Thyroid gland (tissue), 4 donors: Measurements from ENCODE around the gene NCF2. TPM values are rescaled to one million over a fixed set of nuclear protein-coding genes. Genes with fewer than 3 reads are reported as not detected.

ENCODE experiments used
- DNase-seq, 2 donors: peaks; one replicate each; pipeline ENCODE4 v3.0.0-alpha.2; 2019
- H3K27ac ChIP-seq, 3 donors: fragments of 200-600 bp; sonication (generic); 1 replicate in 2 of 3; 2 replicates in 1 of 3; pipeline ENCODE4 v1.5.1; 2016 to 2019; ENCODE audit warnings: mild to moderate bottlenecking in 1 of 3, moderate library complexity in 1 of 3
- H3K27me3 ChIP-seq: fragments of 200-600 bp; sonication (generic); one replicate; pipeline ENCODE4 v1.5.1; 2019
- H3K36me3 ChIP-seq, 2 donors: fragments of 200-600 bp; sonication (generic); one replicate each; pipeline ENCODE4 v1.5.1; 2016 to 2019
- H3K4me1 ChIP-seq, 2 donors: fragments of 200-600 bp; sonication (generic); one replicate each; pipeline ENCODE4 v1.5.1; 2017 to 2019
- H3K4me3 ChIP-seq, 3 donors: fragments of 200-600 bp; sonication (generic); replicated peaks in 1 of 3; 1 replicate in 2 of 3; 2 replicates in 1 of 3; pipeline ENCODE4 v1.5.1; 2016; ENCODE audit warnings: mild to moderate bottlenecking in 1 of 3
- H3K9me3 ChIP-seq: fragments of 200-600 bp; sonication (generic); one replicate; pipeline ENCODE4 v1.5.1; 2017
- POLR2A ChIP-seq, 2 donors: fragments of 450-650 bp; IDR thresholded peaks; one replicate each; pipeline ENCODE4 v1.6.1; 2017; ENCODE audit warnings: antibody characterized with exemption in 2 of 2, mild to moderate bottlenecking in 2 of 2, moderate library complexity in 1 of 2
- WGBS, 2 donors: methylation state at CpG; one replicate each; pipeline ENCODE4 v1.1.5; 2017; 5-methylcytosine and 5-hydroxymethylcytosine counted together
- intact Hi-C: fragments of 100-400 bp; cut with DNase I; formaldehyde crosslinking; loops from one replicate; pipeline ENCODE4 v1.15.1; 2023
- total RNA-seq, 4 donors: library from RNA; depleted of rRNA; stranded (reverse); fragments of >200 nt; gene quantifications; one replicate each; pipeline ENCODE4 v1.2.3, GENCODE V29; 2016
- TF ChIP-seq, protein P1 (sequence below), 6 experiments: fragments of 200-600 bp in 3 of 6; fragments of 450-650 bp in 3 of 6; sonication (generic) in 3 of 6; IDR thresholded peaks; one replicate each; pipeline ENCODE4 v1.5.1; 2016 to 2019; ENCODE audit warnings: antibody characterized with exemption in 6 of 6, mild to moderate bottlenecking in 2 of 6, inconsistent platforms in 1 of 6, moderate library complexity in 1 of 6

NCF2 gene
- total RNA-seq, 4 donors from 2014 or later: 3.5 to 9.8 (median 4.5) TPM

DNA sequence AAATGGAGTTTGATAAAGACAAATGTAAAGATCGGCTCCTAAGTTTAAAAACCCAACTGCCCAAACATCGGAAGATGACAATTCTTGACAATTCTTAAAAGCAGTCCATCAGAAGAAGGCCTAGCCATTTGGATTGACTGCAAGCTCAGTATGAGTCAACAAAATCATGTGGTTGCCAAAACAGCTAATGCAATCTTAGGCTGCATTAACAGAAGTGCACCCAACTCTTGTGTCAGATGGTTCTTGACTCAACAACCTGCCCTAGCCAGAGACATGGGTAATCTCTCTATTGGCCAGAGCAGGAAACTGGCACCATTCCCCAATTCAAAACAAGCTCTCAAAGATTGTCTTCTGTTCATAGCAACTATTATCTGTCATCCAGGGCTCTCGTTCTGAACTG, 9.9 kb upstream of the NCF2 start:
- no peak for DNase-seq
- Histone ChIP-seq H3K36me3 (no peaks in the 10 kb centered on the region), H3K4me1 (no peaks in the 10 kb centered on the region), H3K9me3 (no peaks in the 10 kb centered on the region), H3K4me3 (no peak overlapping the region), H3K27me3 (no peaks in the 10 kb centered on the region), H3K27ac (no peak overlapping the region)
- WGBS, 2 donors: 86 to 89% methylated on average over 3 of the region's 3 CpGs
- TF ChIP-seq POLR2A (IDR thresholded peaks at IDR 0.05): no peak
- TF ChIP-seq, protein P1, sequence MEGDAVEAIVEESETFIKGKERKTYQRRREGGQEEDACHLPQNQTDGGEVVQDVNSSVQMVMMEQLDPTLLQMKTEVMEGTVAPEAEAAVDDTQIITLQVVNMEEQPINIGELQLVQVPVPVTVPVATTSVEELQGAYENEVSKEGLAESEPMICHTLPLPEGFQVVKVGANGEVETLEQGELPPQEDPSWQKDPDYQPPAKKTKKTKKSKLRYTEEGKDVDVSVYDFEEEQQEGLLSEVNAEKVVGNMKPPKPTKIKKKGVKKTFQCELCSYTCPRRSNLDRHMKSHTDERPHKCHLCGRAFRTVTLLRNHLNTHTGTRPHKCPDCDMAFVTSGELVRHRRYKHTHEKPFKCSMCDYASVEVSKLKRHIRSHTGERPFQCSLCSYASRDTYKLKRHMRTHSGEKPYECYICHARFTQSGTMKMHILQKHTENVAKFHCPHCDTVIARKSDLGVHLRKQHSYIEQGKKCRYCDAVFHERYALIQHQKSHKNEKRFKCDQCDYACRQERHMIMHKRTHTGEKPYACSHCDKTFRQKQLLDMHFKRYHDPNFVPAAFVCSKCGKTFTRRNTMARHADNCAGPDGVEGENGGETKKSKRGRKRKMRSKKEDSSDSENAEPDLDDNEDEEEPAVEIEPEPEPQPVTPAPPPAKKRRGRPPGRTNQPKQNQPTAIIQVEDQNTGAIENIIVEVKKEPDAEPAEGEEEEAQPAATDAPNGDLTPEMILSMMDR (IDR thresholded peaks at IDR 0.05): no peak
- intact Hi-C loops: no loop called here

DNA sequence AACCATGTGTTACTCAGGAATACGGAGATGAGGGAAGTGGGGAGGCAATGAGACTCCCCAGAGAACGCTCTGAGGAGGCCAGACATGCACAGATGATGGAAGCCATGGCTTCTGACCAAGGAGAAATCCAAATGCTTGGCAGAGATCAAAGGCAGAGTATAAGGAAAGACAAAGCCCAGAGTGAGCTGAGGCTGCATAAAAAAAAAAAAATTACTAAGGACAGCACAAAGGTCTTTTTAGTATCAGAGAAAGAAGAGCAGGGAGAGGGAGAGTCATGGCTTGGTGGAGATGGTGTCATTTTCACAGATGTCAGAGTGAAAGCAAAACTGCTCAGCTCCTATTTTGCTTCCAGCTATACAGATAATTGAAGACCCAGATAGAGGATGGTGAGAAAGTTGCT, 8.1 kb upstream of the NCF2 start:
- H3K4me3 ChIP-seq: no peak overlapping the region
- DNase-seq: no peak
- no peak overlapping the region for H3K27ac ChIP-seq
- intact Hi-C loops: no loop called here
- H3K36me3 ChIP-seq: no peaks in the 10 kb centered on the region
- 69 to 74% methylated on average over 2 of the region's 2 CpGs for WGBS, 2 donors
- no peaks in the 10 kb centered on the region for H3K9me3 ChIP-seq
- H3K4me1 ChIP-seq: no peaks in the 10 kb centered on the region
- no peaks in the 10 kb centered on the region for H3K27me3 ChIP-seq
- TF ChIP-seq POLR2A (IDR thresholded peaks at IDR 0.05): no peak
- TF ChIP-seq, protein P1 (IDR thresholded peaks at IDR 0.05): no peak

GRCh38 chr1:183597656-183598347, 7.5 kb upstream of the NCF2 start:
- Histone ChIP-seq H3K36me3 (no peaks in the 10 kb centered on the region), H3K27ac (no peak overlapping the region), H3K9me3 (no peaks in the 10 kb centered on the region), H3K4me1 (no peaks in the 10 kb centered on the region), H3K4me3 (no peak overlapping the region), H3K27me3 (no peaks in the 10 kb centered on the region)
- WGBS, 2 donors: 78 to 92% methylated on average over 5 of the region's 5 CpGs
- intact Hi-C loops: no loop called here
- TF ChIP-seq POLR2A (IDR thresholded peaks at IDR 0.05): no peak
- TF ChIP-seq, protein P1 (IDR thresholded peaks at IDR 0.05): no peak
- no peak for DNase-seq

- 89 to 93% methylated on average over 5 of the region's 5 CpGs for WGBS, 2 donors
Observed at GRCh38 chr1:183596500-183596899, 6.2 kb upstream of the NCF2 start.

DNA sequence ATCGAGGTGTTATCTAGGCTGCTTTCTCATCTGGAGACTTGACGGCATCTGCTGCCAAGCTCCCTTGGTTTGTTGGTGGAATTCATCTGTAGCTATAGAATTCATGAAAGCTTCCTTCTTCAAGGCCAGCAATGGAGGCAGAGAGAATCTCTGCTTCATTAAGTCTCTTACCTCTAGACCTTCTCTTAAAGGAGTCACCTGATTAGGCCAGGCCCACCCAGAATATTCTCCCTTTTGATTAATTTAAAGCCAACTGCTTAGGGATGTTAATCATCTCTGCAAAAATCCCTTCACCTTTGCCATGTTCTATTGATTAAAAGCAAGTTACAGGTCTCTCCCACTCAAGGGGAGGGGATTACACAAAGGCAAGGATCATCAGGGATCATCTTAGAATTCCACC, 5.3 kb upstream of the NCF2 start:
- Histone ChIP-seq H3K27me3 (no peaks in the 10 kb centered on the region), H3K36me3 (no peaks in the 10 kb centered on the region), H3K27ac (no peak overlapping the region), H3K4me3 (no peak overlapping the region), H3K9me3 (no peaks in the 10 kb centered on the region), H3K4me1 (no peaks in the 10 kb centered on the region)
- 94 to 96% methylated on average over 2 of the region's 2 CpGs for WGBS, 2 donors
- intact Hi-C loops: no loop called here
- TF ChIP-seq, protein P1 (IDR thresholded peaks at IDR 0.05): no peak
- no peak for TF ChIP-seq POLR2A (IDR thresholded peaks at IDR 0.05)
- no peak for DNase-seq

More at GRCh38 chr1:183596500-183596899, 6.2 kb upstream of the NCF2 start:
- Histone ChIP-seq H3K36me3 (no peaks in the 10 kb centered on the region), H3K4me3 (no peak overlapping the region), H3K9me3 (no peaks in the 10 kb centered on the region), H3K4me1 (no peaks in the 10 kb centered on the region), H3K27me3 (no peaks in the 10 kb centered on the region), H3K27ac (no peak overlapping the region)
- TF ChIP-seq, protein P1 (IDR thresholded peaks at IDR 0.05): no peak
- no peak for TF ChIP-seq POLR2A (IDR thresholded peaks at IDR 0.05)
- no peak for DNase-seq
- intact Hi-C loops: no loop called here
